HEK293 (cell line): ENCODE data around the gene ZNF574.
A peak's percentile ranks its signal among the peaks of the same experiment; 100 is the strongest.

Experiments used
- CTCF ChIA-PET: fragments of 350-600 bp; formaldehyde crosslinking; extraction: SDS; loops from one replicate; lab custom pipeline; 2021; ENCODE audit warnings: antibody characterized with exemption; lab: Yijun Ruan, JAX
- POLR2A ChIA-PET: fragments of 300-600 bp; formaldehyde crosslinking; extraction: SDS; loops from one replicate; lab custom pipeline; 2020; ENCODE audit warnings: antibody characterized with exemption, inconsistent platforms; lab: Yijun Ruan, JAX
- H3K27ac ChIP-seq: fragments of 200-500 bp; sonication (Bioruptor generic); 2 replicates; pipeline ENCODE4 v1.5.1; 2014; ENCODE audit warnings: low read depth, low read length, control low read depth, inconsistent platforms; ENCODE audit errors: extremely low read depth
- H3K36me3 ChIP-seq, 2 experiments: fragments of 200-500 bp in 1 of 2; sonication (Bioruptor generic) in 1 of 2; 1 replicate in 1 of 2; 2 replicates in 1 of 2; pipeline ENCODE4 v1.5.1; 2014 to 2017; ENCODE audit warnings: inconsistent platforms in 2 of 2, low read length in 2 of 2; ENCODE audit not compliant: control insufficient read depth in 2 of 2, insufficient read depth in 1 of 2
- H3K4me1 ChIP-seq: fragments of 200-500 bp; sonication (Bioruptor generic); 2 replicates; pipeline ENCODE4 v1.5.1; 2014; ENCODE audit warnings: mild to moderate bottlenecking, low read length, inconsistent platforms; ENCODE audit not compliant: control insufficient read depth, insufficient read depth
- H3K4me3 ChIP-seq: 2 replicates; pipeline ENCODE4 v1.5.1; 2011; ENCODE audit warnings: low read depth, mild to moderate bottlenecking, control low read depth, low read length, moderate library complexity
- H3K9me3 ChIP-seq: fragments of 200-500 bp; sonication (Bioruptor generic); 2 replicates; pipeline ENCODE4 v1.5.1; 2014; ENCODE audit warnings: low read depth, low read length, inconsistent platforms; ENCODE audit not compliant: control insufficient read depth, insufficient read depth
- GLIS2 ChIP-seq: fragments of 450-650 bp; formaldehyde crosslinking; IDR thresholded peaks from 2 replicates; pipeline ENCODE4 v1.5.1; 2016; ENCODE audit warnings: missing biosample characterization, missing genetic modification characterization
- HOXD13 ChIP-seq: sonication (generic); formaldehyde crosslinking; IDR thresholded peaks from 2 replicates; pipeline ENCODE4 v1.8.0; 2022; ENCODE audit warnings: missing genetic modification reagents, borderline replicate concordance
- KLF16 ChIP-seq: fragments of 450-650 bp; formaldehyde crosslinking; IDR thresholded peaks from 2 replicates; pipeline ENCODE4 v1.5.1; 2017; ENCODE audit warnings: missing biosample characterization, missing genetic modification characterization
- PRDM1 ChIP-seq: fragments of 450-650 bp; formaldehyde crosslinking; IDR thresholded peaks from 2 replicates; pipeline ENCODE4; 2016; ENCODE audit warnings: missing biosample characterization, missing genetic modification characterization
- PRDM6 ChIP-seq: fragments of 450-650 bp; formaldehyde crosslinking; IDR thresholded peaks from 2 replicates; pipeline ENCODE4 v1.5.1; 2017; ENCODE audit warnings: missing biosample characterization, missing genetic modification characterization
- SP7 ChIP-seq: fragments of 450-650 bp; formaldehyde crosslinking; IDR thresholded peaks from 2 replicates; pipeline ENCODE4 v1.5.1; 2016; ENCODE audit warnings: missing biosample characterization, missing genetic modification characterization
- YY2 ChIP-seq: fragments of 450-650 bp; formaldehyde crosslinking; IDR thresholded peaks from 2 replicates; pipeline ENCODE4 v1.5.1; 2016; ENCODE audit warnings: missing biosample characterization, missing genetic modification characterization
- ZBTB10 ChIP-seq: fragments of 450-650 bp; formaldehyde crosslinking; IDR thresholded peaks from 2 replicates; pipeline ENCODE4 v1.5.1; 2016; ENCODE audit warnings: missing biosample characterization, missing genetic modification characterization
- ZBTB17 ChIP-seq: fragments of 450-650 bp; formaldehyde crosslinking; IDR thresholded peaks from 2 replicates; pipeline ENCODE4 v1.5.1; 2016; ENCODE audit warnings: missing biosample characterization, missing genetic modification characterization
- ZBTB44 ChIP-seq: fragments of 450-650 bp; IDR thresholded peaks from 2 replicates; pipeline ENCODE4 v1.5.1; 2018; ENCODE audit warnings: missing biosample characterization, mild to moderate bottlenecking, missing genetic modification characterization
- ZBTB7A ChIP-seq: fragments of 450-650 bp; formaldehyde crosslinking; IDR thresholded peaks from 2 replicates; pipeline ENCODE4 v1.5.1; 2016; ENCODE audit warnings: low read depth, missing biosample characterization, missing genetic modification characterization
- ZNF214 ChIP-seq: fragments of 450-650 bp; formaldehyde crosslinking; IDR thresholded peaks from 2 replicates; pipeline ENCODE4 v1.5.1; 2017; ENCODE audit warnings: missing biosample characterization, mild to moderate bottlenecking, missing genetic modification characterization, borderline replicate concordance
- ZNF221 ChIP-seq: fragments of 450-650 bp; formaldehyde crosslinking; IDR thresholded peaks from 2 replicates; pipeline ENCODE4 v1.5.1; 2017; ENCODE audit warnings: missing biosample characterization, missing genetic modification characterization, borderline replicate concordance
- ZNF26 ChIP-seq: fragments of 450-650 bp; formaldehyde crosslinking; IDR thresholded peaks from 2 replicates; pipeline ENCODE4 v1.5.1; 2016; ENCODE audit warnings: missing biosample characterization, missing genetic modification characterization
- ZNF335 ChIP-seq: fragments of 450-650 bp; formaldehyde crosslinking; conservative IDR thresholded peaks from 2 replicates; pipeline ENCODE4 v1.5.1; 2016; ENCODE audit warnings: missing biosample characterization, missing genetic modification characterization
- ZNF354C ChIP-seq: fragments of 450-650 bp; formaldehyde crosslinking; IDR thresholded peaks from 2 replicates; pipeline ENCODE4 v1.5.1; 2016; ENCODE audit warnings: missing biosample characterization, missing genetic modification characterization, low read depth, borderline replicate concordance
- ZNF362 ChIP-seq: fragments of 450-650 bp; formaldehyde crosslinking; IDR thresholded peaks from 2 replicates; pipeline ENCODE4 v1.5.1; 2016; ENCODE audit warnings: missing biosample characterization, missing genetic modification characterization
- ZNF37A ChIP-seq: fragments of 450-650 bp; IDR thresholded peaks from 2 replicates; pipeline ENCODE4 v1.5.1; 2018; ENCODE audit warnings: missing biosample characterization, missing genetic modification characterization
- ZNF394 ChIP-seq: fragments of 450-650 bp; formaldehyde crosslinking; IDR thresholded peaks from 2 replicates; pipeline ENCODE4 v1.5.1; 2016; ENCODE audit warnings: missing biosample characterization, missing genetic modification characterization, mild to moderate bottlenecking, moderate library complexity, borderline replicate concordance
- ZNF433 ChIP-seq: fragments of 450-650 bp; formaldehyde crosslinking; IDR thresholded peaks from 2 replicates; pipeline ENCODE4 v1.5.1; 2016; ENCODE audit warnings: missing biosample characterization, missing genetic modification characterization, low read depth
- ZNF48 ChIP-seq: fragments of 450-650 bp; formaldehyde crosslinking; IDR thresholded peaks from 2 replicates; pipeline ENCODE4 v1.5.1; 2016; ENCODE audit warnings: missing biosample characterization, missing genetic modification characterization
- ZNF548 ChIP-seq: fragments of 450-650 bp; formaldehyde crosslinking; IDR thresholded peaks from 2 replicates; pipeline ENCODE4 v1.5.1; 2016; ENCODE audit warnings: missing biosample characterization, missing genetic modification characterization
- ZNF621 ChIP-seq: fragments of 450-650 bp; formaldehyde crosslinking; IDR thresholded peaks from 2 replicates; pipeline ENCODE4 v1.5.1; 2017; ENCODE audit warnings: missing biosample characterization, missing genetic modification characterization

The ZNF574 gene

GRCh38 chr19:42028304-42029216, 47.4 kb upstream of the ZNF574 start (continued):
- TF ChIP-seq KLF16 (tag by site-specific recombination) (no peak), ZNF354C (tag by site-specific recombination) (no peak), ZBTB44 (tag by site-specific recombination) (no peak), ZNF335 (tag by site-specific recombination) (no peak), YY2 (peak; percentile 33; the same call in 1 of the 2 replicates), HOXD13 (CRISPR knock-in tag) (no peak), SP7 (tag by site-specific recombination) (0 out of 2 replicates have a peak, but pooled peaks have one; percentile 26)

- ChIA-PET POLR2A (no interaction called here), CTCF (interaction anchor here (0.5 to 5.5 kb wide), 17 partner anchors 10 to 408 kb away, joined by 3 to 78 read pairs (median 4); no protein-coding TSS in a partner anchor)
- H3K36me3 ChIP-seq = no peaks in the 10 kb centered on the region; a peak in 1 of 3 replicates
- no peak for TF ChIP-seq ZNF37A (tag by site-specific recombination)
- no peak for TF ChIP-seq ZNF433 (tag by site-specific recombination)
- no peak for TF ChIP-seq ZNF394
- no peak for TF ChIP-seq ZNF26 (tag by site-specific recombination)
- TF ChIP-seq ZBTB10 (tag by site-specific recombination) = no peak
- TF ChIP-seq PRDM6 (tag by site-specific recombination) = no peak
- no peak for TF ChIP-seq ZNF362 (tag by site-specific recombination)
- TF ChIP-seq ZNF48 (tag by site-specific recombination) = no peak
- no peak for TF ChIP-seq ZNF221 (tag by site-specific recombination)
- TF ChIP-seq ZNF621 (tag by site-specific recombination) = no peak
- no peak for TF ChIP-seq GLIS2 (tag by site-specific recombination)
- TF ChIP-seq ZBTB7A (tag by site-specific recombination) = no peak
- no peak for TF ChIP-seq ZBTB17 (tag by site-specific recombination)
- no peak for TF ChIP-seq ZNF214 (tag by site-specific recombination)
- no peak for TF ChIP-seq PRDM1
- TF ChIP-seq ZNF548 (tag by site-specific recombination) = no peak
- 0 out of 2 replicates have a peak, but pooled peaks cover 2% of the 10 kb centered on the region for H3K9me3 ChIP-seq
- H3K4me3 ChIP-seq = no peak overlapping the region
- peaks cover 29% of the 10 kb centered on the region for H3K4me1 ChIP-seq
- H3K27ac ChIP-seq = no peak overlapping the region
These were observed 45.1 kb upstream of the ZNF574 start for GRCh38 chr19:42030645-42031440.
